Measurements from ENCODE around the gene FAM210B. TPM values are rescaled to one million over a fixed set of nuclear protein-coding genes. Genes with fewer than 3 reads are reported as not detected.
"Not testable (repeated sequence)": the region's sequence is repeated elsewhere in the genome, so short reads cannot be mapped to it uniquely, and the experiment has no call there.

FAM210B gene
- total RNA-seq, 2 donors from 2014 or later: 11.5 to 26.2 TPM

- no peak for TF ChIP-seq CTCF (IDR thresholded peaks at IDR 0.05)
- no peak for TF ChIP-seq POLR2A (IDR thresholded peaks at IDR 0.05)
- Histone ChIP-seq H3K4me3 (no peak overlapping the region), H3K9me3 (no peaks in the 10 kb centered on the region), H3K27me3 (no peaks in the 10 kb centered on the region), H3K27ac (no peak overlapping the region), H3K36me3 (replicated peaks in 1 of 2; ENCODE audit: insufficient read depth in 1 of 2, low read depth in 2 of 2) (no peaks in the 10 kb centered on the region), H3K4me1 (no peaks in the 10 kb centered on the region)
- DNase-seq: no peak
- intact Hi-C loops (cut with DNase I): no loop called here
- WGBS, 2 donors: 42 to 55% methylated on average over 6 of the region's 6 CpGs
- ATAC-seq: no peak
Observed at GRCh38 chr20:56323656-56324055, 35.1 kb upstream of the FAM210B start.

DNA sequence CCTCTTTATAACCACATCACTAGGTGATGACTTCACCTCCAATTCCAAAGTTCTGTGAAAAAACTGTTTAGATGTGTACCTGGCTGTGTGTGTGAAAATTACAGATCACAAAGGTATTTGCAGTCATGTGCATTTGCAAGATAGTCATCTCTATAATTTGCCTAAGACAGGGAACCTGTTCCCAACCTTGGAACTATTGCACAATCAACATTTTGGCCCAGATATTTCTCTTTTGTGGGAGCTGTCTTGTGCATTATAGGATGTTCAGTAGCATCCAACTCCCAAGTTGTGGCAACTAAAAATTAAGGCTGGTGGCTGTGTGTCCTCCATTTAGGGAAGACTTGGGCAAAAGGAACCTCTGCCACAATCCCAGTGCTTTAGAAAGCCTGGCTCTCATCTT lies 34.0 kb upstream of the FAM210B start:
- Histone ChIP-seq H3K4me1 (no peaks in the 10 kb centered on the region), H3K9me3 (no peaks in the 10 kb centered on the region), H3K27ac (no peak overlapping the region), H3K4me3 (no peak overlapping the region), H3K36me3 (replicated peaks in 1 of 2; ENCODE audit: insufficient read depth in 1 of 2, low read depth in 2 of 2) (no peaks in the 10 kb centered on the region), H3K27me3 (no peaks in the 10 kb centered on the region)
- ATAC-seq: no peak
- intact Hi-C loops (cut with DNase I): no loop called here
- DNase-seq: no peak
- no peak for TF ChIP-seq POLR2A (IDR thresholded peaks at IDR 0.05)
- no peak for TF ChIP-seq CTCF (IDR thresholded peaks at IDR 0.05)

- intact Hi-C loops (cut with DNase I): no loop called here
- ATAC-seq (no peak), DNase-seq (no peak)
- no peaks in the 10 kb centered on the region for H3K27me3 ChIP-seq
- H3K36me3 ChIP-seq (replicated peaks in 1 of 2; ENCODE audit: insufficient read depth in 1 of 2, low read depth in 2 of 2): no peaks in the 10 kb centered on the region
- no peak overlapping the region for H3K4me3 ChIP-seq
- no peak overlapping the region for H3K27ac ChIP-seq
- 36 to 48% methylated on average over 5 of the region's 5 CpGs for WGBS, 2 donors
- no peaks in the 10 kb centered on the region for H3K4me1 ChIP-seq
- TF ChIP-seq CTCF (IDR thresholded peaks at IDR 0.05) (no peak), POLR2A (IDR thresholded peaks at IDR 0.05) (no peak)
- no peaks in the 10 kb centered on the region for H3K9me3 ChIP-seq
Observed at GRCh38 chr20:56328861-56329260, 29.9 kb upstream of the FAM210B start.

DNA sequence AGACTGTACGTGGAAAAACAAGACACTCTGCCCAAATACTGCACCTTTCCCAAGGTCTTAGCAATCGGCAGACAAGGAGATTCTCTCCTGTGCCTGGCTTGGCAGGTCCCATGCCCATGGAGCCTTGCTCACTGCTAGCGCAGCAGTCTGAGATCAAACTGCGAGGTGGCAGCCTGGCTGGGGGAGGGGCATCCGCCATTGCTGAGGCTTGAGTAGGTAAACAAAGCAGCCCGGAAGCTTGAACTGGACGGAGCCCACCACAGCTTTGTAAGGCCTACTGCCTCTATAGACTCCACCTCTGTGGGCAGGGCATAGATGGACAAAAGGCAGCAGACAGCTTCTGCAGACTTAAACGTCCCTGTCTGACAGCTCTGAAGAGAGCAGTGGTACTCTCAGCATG lies 22.1 kb upstream of the FAM210B start:
- ATAC-seq; intact Hi-C loops (cut with DNase I); H3K9me3 ChIP-seq; DNase-seq; H3K36me3 ChIP-seq (replicated peaks in 1 of 2; ENCODE audit: insufficient read depth in 1 of 2, low read depth in 2 of 2); H3K27ac ChIP-seq; H3K4me3 ChIP-seq; H3K4me1 ChIP-seq; H3K27me3 ChIP-seq: not testable (repeated sequence)
- 57 to 58% methylated on average over 6 to 8 of the region's 8 CpGs for WGBS, 2 donors

DNA sequence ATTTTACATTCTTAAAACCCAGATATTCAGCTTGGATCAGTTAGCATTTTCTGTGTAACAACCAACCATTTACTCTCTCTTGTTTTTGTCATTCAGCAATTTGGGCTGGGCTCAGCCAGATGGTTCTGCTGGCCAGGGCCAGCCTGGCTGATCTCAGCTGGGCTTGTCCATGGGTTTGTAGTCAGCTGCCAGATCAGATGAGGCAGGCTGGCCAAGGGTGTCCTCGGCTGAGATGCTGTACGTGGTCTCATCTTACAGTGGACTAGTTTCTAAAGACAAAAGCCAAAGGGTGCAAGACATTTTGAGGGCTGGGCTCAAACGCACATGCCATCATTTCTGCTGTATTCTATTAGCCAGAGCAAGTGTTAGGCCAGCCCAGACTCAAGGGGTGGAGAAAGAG lies 16.0 kb upstream of the FAM210B start:
- ATAC-seq: no peak
- DNase-seq: no peak
- no peaks in the 10 kb centered on the region for H3K27me3 ChIP-seq
- H3K36me3 ChIP-seq (replicated peaks in 1 of 2; ENCODE audit: insufficient read depth in 1 of 2, low read depth in 2 of 2): no peaks in the 10 kb centered on the region
- H3K4me1 ChIP-seq: peaks cover 12% of the 10 kb centered on the region
- intact Hi-C loops (cut with DNase I): no loop called here
- 78 to 87% methylated on average over 3 of the region's 3 CpGs for WGBS, 2 donors
- no peak overlapping the region for H3K27ac ChIP-seq
- TF ChIP-seq CTCF (IDR thresholded peaks at IDR 0.05): no peak
- no peak for TF ChIP-seq POLR2A (IDR thresholded peaks at IDR 0.05)
- H3K4me3 ChIP-seq: no peak overlapping the region
- H3K9me3 ChIP-seq: no peaks in the 10 kb centered on the region
